CD4-positive, alpha-beta T cell treated with Interleukin-12 subunit alpha and Interleukin-12 subunit beta, for 1 hour (primary cell): ENCODE results near the gene BOD1L2.

Experiments used
- DNase-seq: peaks from one replicate; pipeline ENCODE4 v3.0.0-alpha.2; 2020

Gene BOD1L2

DNA sequence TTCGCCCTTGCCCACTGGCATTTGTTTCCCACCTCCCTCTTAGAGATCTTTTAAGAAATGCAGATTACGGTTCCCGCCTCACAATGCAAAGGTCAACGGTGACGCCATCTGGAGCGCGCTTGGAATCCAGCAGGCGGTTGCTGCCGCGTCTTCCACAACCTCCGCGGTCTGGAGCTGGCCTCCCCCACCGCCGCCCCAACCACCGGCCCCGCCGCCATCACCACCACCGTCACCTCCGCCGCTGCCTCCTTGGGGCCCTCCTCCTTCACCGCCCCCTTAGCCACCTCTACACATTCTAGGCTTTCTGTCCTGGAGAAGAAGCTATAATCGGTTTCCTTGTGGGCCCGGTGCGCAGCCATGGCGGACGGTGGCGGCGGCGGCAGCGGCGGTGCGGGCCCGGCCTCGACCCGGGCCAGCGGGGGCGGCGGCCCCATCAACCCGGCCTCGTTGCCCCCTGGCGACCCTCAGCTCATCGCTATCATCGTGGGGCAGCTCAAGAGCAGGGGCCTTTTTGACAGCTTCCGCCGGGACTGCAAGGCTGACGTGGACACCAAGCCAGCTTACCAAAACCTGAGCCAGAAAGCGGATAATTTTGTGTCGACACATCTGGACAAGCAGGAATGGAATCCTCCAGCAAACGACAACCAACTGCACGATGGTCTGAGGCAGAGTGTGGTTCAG is at the start of gene BOD1L2:
Gene BOD1L2, plus strand, starts transcription at position 132 of the 681 bp plus-strand sequence. Its CDS starts 226 bp downstream, at position 358.
- DNase-seq = no peak

DNA sequence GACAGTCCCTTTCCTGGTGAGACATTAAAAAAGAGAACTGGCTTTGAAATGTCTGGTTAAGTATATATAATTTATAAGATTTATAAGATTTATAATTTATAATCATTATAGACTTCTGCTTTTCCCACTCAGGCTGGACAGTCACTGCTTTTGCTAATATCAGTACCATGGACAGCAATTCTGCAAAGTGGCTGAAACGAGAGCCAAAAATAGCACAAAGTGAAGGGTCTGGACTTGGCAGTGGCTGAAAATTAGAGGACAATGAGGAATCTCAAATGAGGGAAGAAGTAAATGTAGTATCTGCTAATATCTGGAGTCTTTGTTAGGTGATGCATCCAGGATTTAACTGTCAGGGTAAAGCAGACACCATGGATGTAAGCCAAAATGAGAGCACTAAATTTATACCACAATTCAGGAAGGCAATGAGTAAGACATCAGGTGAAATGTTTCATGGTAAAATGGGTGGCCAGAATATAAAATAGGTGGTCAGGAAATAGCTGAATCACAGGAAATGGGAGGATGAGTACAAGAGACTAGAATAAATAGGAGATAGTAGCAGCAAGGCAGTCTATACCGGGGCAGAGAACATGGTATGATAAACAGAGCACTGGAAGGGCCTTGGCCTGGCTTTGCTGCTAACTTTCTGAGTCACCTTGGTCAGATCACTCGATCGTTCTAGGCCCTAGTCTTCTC is 39.6 kb upstream of the BOD1L2 start:
- no peak for DNase-seq

- no peak for DNase-seq
Measured at GRCh38 chr18:57110290-57110689, 36.6 kb upstream of the BOD1L2 start.

- no peak for DNase-seq
Measured at GRCh38 chr18:57113799-57114420, 33.0 kb upstream of the BOD1L2 start.

GRCh38 chr18:57116598-57117132 is 30.2 kb upstream of the BOD1L2 start:
- DNase-seq = no peak

DNA sequence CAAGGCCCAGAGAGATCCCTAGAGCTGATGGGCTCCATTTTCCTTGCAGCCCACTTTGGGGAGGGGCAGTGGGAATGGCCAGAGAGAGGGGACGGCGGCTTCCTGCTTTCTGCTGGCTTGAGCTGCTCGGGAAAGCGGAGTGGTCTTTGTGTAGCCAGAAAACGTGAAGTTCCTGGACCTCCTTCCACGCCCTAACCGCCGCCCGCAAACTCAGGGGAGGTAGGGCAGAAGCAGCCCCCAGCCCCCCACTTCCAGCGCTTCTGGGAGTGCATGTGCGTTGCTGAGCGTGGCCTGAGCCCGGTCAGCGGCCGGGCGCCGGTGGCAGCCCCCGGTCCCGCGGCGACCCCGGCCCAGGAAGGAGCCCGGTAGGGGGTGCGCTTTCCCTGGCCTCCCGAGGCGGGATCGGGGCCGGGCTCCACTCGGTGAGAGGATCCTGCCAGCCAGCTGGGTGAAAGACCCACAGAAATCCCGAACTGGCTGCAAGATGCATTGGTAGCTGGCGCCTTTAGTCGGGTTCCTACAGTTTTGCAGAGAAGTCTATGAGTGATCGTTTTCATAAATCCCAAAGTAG is 25.3 kb upstream of the BOD1L2 start:
- DNase-seq = no peak

- DNase-seq = no peak
Measured at GRCh38 chr18:57122936-57123510, 23.9 kb upstream of the BOD1L2 start.

- DNase-seq = no peak
Measured at GRCh38 chr18:57125627-57126026, 21.3 kb upstream of the BOD1L2 start.

DNA sequence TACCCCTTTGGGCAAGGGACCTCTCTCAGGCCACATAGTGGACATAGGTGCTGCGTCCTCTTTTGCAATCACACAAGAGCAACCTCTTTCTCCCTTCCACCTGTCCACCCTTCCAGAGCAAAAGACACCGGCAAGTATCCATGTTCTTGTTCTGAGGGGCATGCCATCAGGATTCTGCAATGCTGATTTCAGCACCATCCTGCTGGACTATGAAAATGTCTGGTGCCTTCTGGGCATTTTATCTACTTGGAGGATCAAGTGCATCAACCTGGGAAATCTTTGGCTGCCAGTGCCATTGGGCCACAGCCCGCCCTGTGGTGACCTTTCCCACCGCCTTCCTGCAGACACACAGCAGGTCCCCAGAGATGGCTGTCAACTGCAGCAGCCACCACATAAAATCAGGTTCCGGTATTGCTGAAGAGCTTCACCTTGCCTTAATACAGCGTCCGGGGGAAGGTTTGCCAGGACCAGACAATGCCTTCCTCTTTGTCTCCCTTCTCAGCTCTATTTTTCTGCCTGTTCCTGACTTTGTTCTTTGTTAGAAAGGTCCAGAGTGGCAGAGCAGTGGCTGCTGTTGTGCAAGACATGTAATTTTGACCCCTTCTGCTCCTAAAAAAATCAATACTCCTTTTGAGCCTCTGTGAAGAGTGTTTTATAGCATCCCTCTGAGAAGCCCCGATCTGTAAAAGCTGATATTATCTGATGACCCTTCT is 18.5 kb upstream of the BOD1L2 start:
- no peak for DNase-seq

- DNase-seq = no peak
Measured at GRCh38 chr18:57131101-57131500, 15.8 kb upstream of the BOD1L2 start.

DNA sequence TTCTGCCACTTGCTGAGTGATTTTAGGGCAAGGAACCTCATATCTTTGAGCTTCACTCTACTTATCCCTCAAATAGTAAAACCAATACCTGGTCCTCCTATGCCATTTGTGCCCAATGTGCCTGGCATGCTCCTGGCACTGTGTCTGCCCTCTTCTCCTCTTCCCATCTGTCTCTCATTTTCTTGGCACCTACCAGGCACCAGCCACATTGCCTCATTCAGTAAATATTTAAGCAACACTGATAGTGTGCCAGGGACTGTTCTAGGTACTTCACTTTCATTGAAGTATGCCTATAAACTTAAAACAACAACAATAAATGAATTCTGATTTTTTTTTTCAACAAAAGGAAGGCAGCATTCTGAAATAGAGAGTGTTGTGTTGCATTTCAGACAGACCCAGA is 15.1 kb upstream of the BOD1L2 start:
- no peak for DNase-seq

DNA sequence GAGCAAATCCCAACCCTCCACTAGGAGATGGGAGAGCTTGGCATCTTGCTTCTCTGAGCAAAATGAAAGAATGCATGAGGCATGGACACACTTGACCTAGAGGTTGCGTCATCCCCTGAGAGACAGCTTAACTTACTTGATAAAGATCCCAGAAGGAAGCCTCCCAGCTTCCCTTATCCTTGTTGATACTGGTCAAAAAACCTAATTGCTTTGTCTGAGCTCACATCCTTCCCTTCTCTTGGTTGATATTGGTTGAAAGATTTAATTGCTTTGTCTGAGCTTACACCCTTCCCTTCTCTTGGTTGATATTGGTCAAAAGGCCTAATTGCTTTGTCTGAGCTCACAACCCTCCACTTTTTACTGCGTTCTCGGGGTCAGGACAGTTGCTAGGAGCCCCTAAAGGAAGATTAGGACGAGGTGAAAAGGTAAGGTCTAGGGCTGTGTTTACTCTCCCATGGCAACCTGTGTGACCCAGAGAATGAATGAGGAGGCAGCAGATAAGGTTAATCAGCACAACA is 12.2 kb upstream of the BOD1L2 start:
- DNase-seq = no peak

GRCh38 chr18:57135699-57136098 is 11.2 kb upstream of the BOD1L2 start:
- DNase-seq = no peak

GRCh38 chr18:57137847-57138246 is 9.0 kb upstream of the BOD1L2 start:
- no peak for DNase-seq

DNA sequence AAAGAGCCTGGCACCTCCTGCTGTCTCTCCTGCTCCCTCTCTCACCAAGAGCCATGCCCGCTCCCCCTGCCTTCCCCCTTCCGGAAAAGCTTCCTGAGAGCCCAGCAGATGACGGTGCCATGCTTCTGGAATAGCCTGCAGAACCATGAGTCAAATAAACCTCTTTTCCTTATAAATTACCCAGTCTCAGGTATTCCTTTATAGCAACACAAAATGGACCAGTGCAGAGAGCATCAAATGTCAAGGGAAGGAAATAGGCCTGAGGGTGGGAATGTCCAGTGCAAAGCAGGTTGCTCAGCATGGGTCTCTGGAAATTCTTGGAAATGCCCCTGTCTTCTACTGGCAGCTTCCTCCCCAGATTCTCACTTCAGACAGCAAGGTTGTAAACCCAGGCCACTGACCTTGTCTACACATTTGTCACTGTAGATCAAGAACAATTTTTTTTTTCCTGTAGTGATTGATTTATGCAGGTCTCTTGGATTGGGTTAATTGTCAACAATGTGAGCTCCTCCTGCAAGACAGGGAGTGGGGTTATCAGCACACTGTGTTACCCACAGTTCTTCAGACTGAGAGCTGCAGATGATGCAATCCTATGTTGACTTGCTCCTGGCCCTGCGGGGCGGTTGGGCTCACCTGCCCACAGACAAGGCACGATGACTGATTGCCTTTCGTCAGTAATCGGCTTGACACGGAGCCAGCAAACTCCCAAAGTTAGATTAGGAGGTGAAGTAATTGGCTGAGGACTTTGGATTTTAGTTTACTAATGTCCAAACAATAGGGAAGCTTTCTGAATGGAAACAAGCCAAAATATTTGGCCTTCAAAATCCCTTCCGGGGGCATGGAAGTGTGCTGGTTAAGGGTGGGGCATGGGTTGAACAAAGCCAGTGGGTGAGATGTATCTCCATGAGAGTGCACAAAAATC is 5.4 kb upstream of the BOD1L2 start:
- DNase-seq = no peak

DNA sequence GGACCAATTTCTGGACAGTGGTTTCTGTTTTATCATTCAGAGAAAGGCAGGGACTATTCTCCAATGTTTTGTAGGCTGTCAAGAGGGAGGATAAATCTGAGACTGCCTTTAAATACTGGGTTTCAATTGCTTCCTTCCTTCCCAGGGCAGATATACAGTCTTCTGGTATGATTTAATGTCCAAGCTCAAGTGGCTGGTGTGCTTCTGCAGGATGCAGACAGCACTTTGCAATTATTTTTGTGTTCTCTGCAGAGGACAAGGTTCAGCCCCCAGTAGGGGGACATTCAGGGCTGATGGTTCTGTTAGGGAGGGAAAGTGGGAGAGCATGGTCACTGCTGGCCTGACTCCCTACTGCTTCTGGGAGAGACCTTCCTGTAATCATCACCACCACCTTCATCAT is 4.6 kb upstream of the BOD1L2 start:
- DNase-seq = no peak

DNA sequence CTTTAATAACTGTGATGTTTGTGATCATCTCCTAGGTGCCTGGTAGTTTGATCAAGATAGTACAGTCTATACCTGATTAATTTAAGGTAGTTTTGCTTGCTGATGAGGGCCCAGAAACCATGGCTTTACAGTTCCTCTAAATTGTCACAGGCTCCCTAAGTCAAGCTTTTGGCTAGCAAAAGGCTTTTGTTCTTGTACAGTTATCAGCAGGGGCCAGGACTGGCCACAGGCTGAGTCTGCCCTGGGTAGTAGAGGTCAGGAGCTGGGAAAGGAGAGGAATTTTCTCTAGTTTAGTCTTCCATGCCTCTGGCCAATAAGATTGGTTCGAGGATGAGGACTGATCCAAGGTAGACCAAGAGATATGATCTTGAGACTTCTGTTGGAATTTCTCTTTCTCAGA is 3.6 kb upstream of the BOD1L2 start:
- DNase-seq = no peak

- DNase-seq = no peak
Measured at GRCh38 chr18:57148263-57148662, 1.4 kb downstream of the BOD1L2 start.

DNA sequence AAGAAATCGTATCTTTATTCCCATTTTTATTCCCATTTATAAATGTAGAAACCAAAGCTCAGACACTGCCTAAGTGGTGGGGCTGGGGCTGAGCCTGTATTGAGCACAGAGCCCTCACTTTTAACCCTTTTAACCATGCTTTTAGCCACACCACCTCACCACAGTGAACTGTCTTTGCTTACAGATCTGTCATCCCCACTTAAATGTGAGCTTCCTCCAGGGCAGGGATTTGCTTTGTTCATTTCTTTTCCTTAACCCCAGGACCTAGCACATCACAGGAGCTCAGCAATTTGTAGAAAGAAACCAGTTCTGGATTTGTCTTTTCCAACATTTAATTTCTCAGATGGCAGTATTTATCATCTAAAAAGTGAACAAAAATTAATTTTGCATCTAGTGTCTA is 2.2 kb downstream of the BOD1L2 start:
- DNase-seq = no peak

- no peak for DNase-seq
Measured at GRCh38 chr18:57149531-57149930, 2.6 kb downstream of the BOD1L2 start.

GRCh38 chr18:57150081-57150480 is 3.2 kb downstream of the BOD1L2 start:
- no peak for DNase-seq
